ENCODE measurements around the gene PRRT1. TPM values are rescaled to one million over a fixed set of nuclear protein-coding genes. Genes with fewer than 3 reads are reported as not detected.
"Not testable (repeated sequence)": the region's sequence is repeated elsewhere in the genome, so short reads cannot be mapped to it uniquely, and the experiment has no call there.

Gene PRRT1
- total RNA-seq, result 1 to 10 TPM; 1.1 TPM

GRCh38 chr6:32151863-32152768, at the start of gene PRRT1:
Gene PRRT1 (minus strand): TSS chr6:32151939. CDS start chr6:32151827, 112 bp downstream.
- Mint-ChIP-seq H3K36me3 (ENCODE audit: low read depth) (no peaks in the 10 kb centered on the region), H3K4me3 (peak within 1 kb of the TSS; percentile 99), H3K4me1 (ENCODE audit: low read depth) (peaks cover 55% of the 10 kb centered on the region), H3K27me3 (ENCODE audit: low read depth) (peaks cover 8% of the 10 kb centered on the region), H3K9me3 (no peaks in the 10 kb centered on the region), H3K27ac (no peak within 1 kb of the TSS)
- no peak for DNase-seq
- CTCF ChIA-PET, result interaction anchor here (0.6 to 1.1 kb wide), 4 partner anchors 24 to 399 kb away, joined by 3 read pairs; partner anchors contain the start of gene ATF6B
- intact Hi-C loops (cut with micrococcal nuclease), result loop anchor here (5.0 kb wide), 1 partner anchor 195 kb away; the partner anchor contains the start of genes NELFE and SKIC2

- peaks cover 1% of the 10 kb centered on the region for H3K36me3 Mint-ChIP-seq (ENCODE audit: low read depth)
- no peaks in the 10 kb centered on the region for H3K27me3 Mint-ChIP-seq (ENCODE audit: low read depth)
- no peak overlapping the region for H3K27ac Mint-ChIP-seq
- CTCF ChIA-PET, result no interaction called here
- intact Hi-C loops (cut with micrococcal nuclease), result no loop called here
- no peaks in the 10 kb centered on the region for H3K9me3 Mint-ChIP-seq
- H3K4me1 Mint-ChIP-seq (ENCODE audit: low read depth), result peaks cover 9% of the 10 kb centered on the region
- no peak for DNase-seq
- no peak overlapping the region for H3K4me3 Mint-ChIP-seq
Measured at GRCh38 chr6:32200711-32201475, 49.2 kb upstream of the PRRT1 start.

GRCh38 chr6:32198866-32199265, 47.1 kb upstream of the PRRT1 start:
- Mint-ChIP-seq H3K4me1 (ENCODE audit: low read depth) (peaks cover 23% of the 10 kb centered on the region), H3K27me3 (ENCODE audit: low read depth) (no peaks in the 10 kb centered on the region), H3K4me3 (no peak overlapping the region), H3K9me3 (no peaks in the 10 kb centered on the region), H3K36me3 (ENCODE audit: low read depth) (peaks cover 1% of the 10 kb centered on the region), H3K27ac (no peak overlapping the region)
- DNase-seq, result no peak
- CTCF ChIA-PET, result no interaction called here
- intact Hi-C loops (cut with micrococcal nuclease), result loop anchor here (5.0 to 10.0 kb wide), 4 partner anchors 653 to 1006 kb away; partner anchors contain the start of genes ATP6V1G2, DDX39B, HSD17B8 and MICB

- Mint-ChIP-seq H3K4me1 (ENCODE audit: low read depth) (peaks cover 28% of the 10 kb centered on the region), H3K27ac (no peak overlapping the region), H3K27me3 (ENCODE audit: low read depth) (no peaks in the 10 kb centered on the region), H3K4me3 (no peak overlapping the region), H3K9me3 (no peaks in the 10 kb centered on the region), H3K36me3 (ENCODE audit: low read depth) (peaks cover 1% of the 10 kb centered on the region)
- intact Hi-C loops (cut with micrococcal nuclease), result loop anchor here (5.0 to 10.0 kb wide), 4 partner anchors 654 to 1006 kb away; partner anchors contain the start of genes ATP6V1G2, DDX39B, HSD17B8 and MICB
- no peak for DNase-seq
- CTCF ChIA-PET, result interaction anchor here (0.6 kb wide), 1 partner anchor 58 kb away, joined by 3 read pairs; no protein-coding TSS in a partner anchor
Measured at GRCh38 chr6:32198345-32198696, 46.6 kb upstream of the PRRT1 start.

GRCh38 chr6:32196682-32197616, 45.2 kb upstream of the PRRT1 start:
- intact Hi-C loops (cut with micrococcal nuclease), result loop anchor here (5.0 to 10.0 kb wide), 4 partner anchors 652 to 1008 kb away; partner anchors contain the start of genes ATP6V1G2, DDX39B, HSD17B8 and MICB
- no peak for DNase-seq
- no peaks in the 10 kb centered on the region for H3K27me3 Mint-ChIP-seq (ENCODE audit: low read depth)
- peaks cover 32% of the 10 kb centered on the region for H3K4me1 Mint-ChIP-seq (ENCODE audit: low read depth)
- no peaks in the 10 kb centered on the region for H3K9me3 Mint-ChIP-seq
- CTCF ChIA-PET, result interaction anchor here (0.7 kb wide), 1 partner anchor 177 kb away, joined by 3 read pairs; no protein-coding TSS in a partner anchor
- H3K36me3 Mint-ChIP-seq (ENCODE audit: low read depth), result peaks cover 1% of the 10 kb centered on the region
- peak overlapping the region; percentile 98 for H3K27ac Mint-ChIP-seq
- peak overlapping the region; percentile 97 for H3K4me3 Mint-ChIP-seq

- H3K4me1 Mint-ChIP-seq (ENCODE audit: low read depth), result peaks cover 35% of the 10 kb centered on the region
- H3K9me3 Mint-ChIP-seq, result no peaks in the 10 kb centered on the region
- CTCF ChIA-PET, result interaction anchor here (0.6 to 2.0 kb wide), 11 partner anchors 9 to 81 kb away, joined by 3 to 11 read pairs (median 5); partner anchors contain the start of genes AGPAT1 and RNF5
- H3K27ac Mint-ChIP-seq, result peak overlapping the region; percentile 98
- intact Hi-C loops (cut with micrococcal nuclease), result loop anchor here (1.0 to 10.0 kb wide), 9 partner anchors 18 to 1009 kb away; partner anchors contain the start of genes ATF6B, ATP6V1G2, DDX39B and HSD17B8
- peak; percentile 73 for DNase-seq
- H3K36me3 Mint-ChIP-seq (ENCODE audit: low read depth), result peaks cover 8% of the 10 kb centered on the region
- H3K4me3 Mint-ChIP-seq, result peak overlapping the region; percentile 97
- H3K27me3 Mint-ChIP-seq (ENCODE audit: low read depth), result no peaks in the 10 kb centered on the region
Measured at GRCh38 chr6:32195902-32196681, 44.4 kb upstream of the PRRT1 start.

GRCh38 chr6:32195652-32195901, 43.8 kb upstream of the PRRT1 start:
- CTCF ChIA-PET, result interaction anchor here (0.6 to 2.0 kb wide), 12 partner anchors 10 to 81 kb away, joined by 3 to 11 read pairs (median 4); partner anchors contain the start of genes AGPAT1 and RNF5
- Mint-ChIP-seq H3K27me3 (ENCODE audit: low read depth) (no peaks in the 10 kb centered on the region), H3K9me3 (no peaks in the 10 kb centered on the region), H3K4me1 (ENCODE audit: low read depth) (peaks cover 36% of the 10 kb centered on the region), H3K27ac (peak overlapping the region; percentile 95), H3K36me3 (ENCODE audit: low read depth) (peaks cover 10% of the 10 kb centered on the region), H3K4me3 (peak overlapping the region; percentile 97)
- intact Hi-C loops (cut with micrococcal nuclease), result loop anchor here (1.0 to 10.0 kb wide), 9 partner anchors 17 to 1009 kb away; partner anchors contain the start of genes ATF6B, ATP6V1G2, DDX39B and HSD17B8
- peak; percentile 100 for DNase-seq

- H3K27me3 Mint-ChIP-seq (ENCODE audit: low read depth), result no peaks in the 10 kb centered on the region
- CTCF ChIA-PET, result interaction anchor here (0.6 to 2.0 kb wide), 11 partner anchors 10 to 80 kb away, joined by 3 to 11 read pairs (median 5); partner anchors contain the start of genes AGPAT1 and RNF5
- H3K36me3 Mint-ChIP-seq (ENCODE audit: low read depth), result peaks cover 10% of the 10 kb centered on the region
- H3K4me1 Mint-ChIP-seq (ENCODE audit: low read depth), result peaks cover 36% of the 10 kb centered on the region
- intact Hi-C loops (cut with micrococcal nuclease), result loop anchor here (1.0 to 10.0 kb wide), 10 partner anchors 17 to 1010 kb away; partner anchors contain the start of genes ATF6B, ATP6V1G2, CLIC1 and DDX39B
- peak overlapping the region; percentile 95 for H3K27ac Mint-ChIP-seq
- H3K4me3 Mint-ChIP-seq, result peak overlapping the region; percentile 97
- DNase-seq, result peak; percentile 66
- no peaks in the 10 kb centered on the region for H3K9me3 Mint-ChIP-seq
Measured at GRCh38 chr6:32194825-32195651, 43.3 kb upstream of the PRRT1 start.

- H3K36me3 Mint-ChIP-seq (ENCODE audit: low read depth), result peaks cover 10% of the 10 kb centered on the region
- no peak for DNase-seq
- H3K27ac Mint-ChIP-seq, result peak overlapping the region; percentile 95
- peak overlapping the region; percentile 97 for H3K4me3 Mint-ChIP-seq
- H3K27me3 Mint-ChIP-seq (ENCODE audit: low read depth), result no peaks in the 10 kb centered on the region
- no peaks in the 10 kb centered on the region for H3K9me3 Mint-ChIP-seq
- CTCF ChIA-PET, result interaction anchor here (1.9 to 2.0 kb wide), 2 partner anchors 17 to 77 kb away, joined by 3 to 11 read pairs; partner anchors contain the start of genes AGPAT1 and RNF5
- H3K4me1 Mint-ChIP-seq (ENCODE audit: low read depth), result peaks cover 36% of the 10 kb centered on the region
- intact Hi-C loops (cut with micrococcal nuclease), result loop anchor here (5.0 to 10.0 kb wide), 4 partner anchors 457 to 1010 kb away; partner anchors contain the start of genes ATP6V1G2, CLIC1, DDX39B and HSD17B8
Measured at GRCh38 chr6:32194388-32194787, 42.6 kb upstream of the PRRT1 start.

GRCh38 chr6:32193096-32193495, 41.4 kb upstream of the PRRT1 start:
- peak overlapping the region; percentile 99 for H3K27ac Mint-ChIP-seq
- DNase-seq; H3K27me3 Mint-ChIP-seq (ENCODE audit: low read depth); H3K9me3 Mint-ChIP-seq: not testable (repeated sequence)
- peaks cover 21% of the 10 kb centered on the region for H3K36me3 Mint-ChIP-seq (ENCODE audit: low read depth)
- H3K4me3 Mint-ChIP-seq, result peak overlapping the region; percentile 95
- CTCF ChIA-PET, result interaction anchor here (0.5 to 1.4 kb wide), 5 partner anchors 33 to 233 kb away, joined by 3 to 6 read pairs (median 3); no protein-coding TSS in a partner anchor
- intact Hi-C loops (cut with micrococcal nuclease), result loop anchor here (5.0 to 10.0 kb wide), 4 partner anchors 456 to 1012 kb away; partner anchors contain the start of genes ATP6V1G2, CLIC1, DDX39B and HSD17B8
- peaks cover 48% of the 10 kb centered on the region for H3K4me1 Mint-ChIP-seq (ENCODE audit: low read depth)
